HEK293T (cell line): ENCODE measurements around the gene PCA3.

ENCODE experiments used
- ARNT ChIP-seq: fragments of 450-650 bp; IDR thresholded peaks from 2 replicates; pipeline ENCODE4 v1.6.1; 2017; ENCODE audit warnings: mild to moderate bottlenecking
- ELF4 ChIP-seq: fragments of 450-650 bp; IDR thresholded peaks from 2 replicates; pipeline ENCODE4 v1.6.1; 2017; ENCODE audit warnings: antibody characterized with exemption
- FOXK2 ChIP-seq: fragments of 450-650 bp; IDR thresholded peaks from 2 replicates; pipeline ENCODE4 v1.6.1; 2016; ENCODE audit warnings: mild to moderate bottlenecking
- HDGF ChIP-seq: fragments of 450-650 bp; IDR thresholded peaks from 2 replicates; pipeline ENCODE4 v1.6.1; 2017; ENCODE audit warnings: antibody characterized with exemption, borderline replicate concordance
- SUZ12 ChIP-seq: fragments of 450-650 bp; IDR thresholded peaks from 2 replicates; pipeline ENCODE4 v1.6.1; 2016; ENCODE audit warnings: mild to moderate bottlenecking

GRCh38 chr9:76733096-76733495, 31.1 kb upstream of the PCA3 start:
- TF ChIP-seq SUZ12 (no peak), HDGF (no peak), ARNT (no peak), ELF4 (no peak), FOXK2 (no peak)
